H1 (cell line): ENCODE results near the gene NEUROG1. TPM values are rescaled to one million over a fixed set of nuclear protein-coding genes. Genes with fewer than 3 reads are reported as not detected.

ENCODE experiments used
- BRCA1 ChIP-seq: IDR thresholded peaks from 2 replicates; pipeline ENCODE4 v1.6.1; 2012; ENCODE audit warnings: low read depth, low read length, improper control_type of control experiment
- CREB1 ChIP-seq: IDR thresholded peaks from 2 replicates; pipeline ENCODE4 v1.6.1; 2012; ENCODE audit warnings: inconsistent platforms
- GABPA ChIP-seq: IDR thresholded peaks from 2 replicates; pipeline ENCODE4 v1.6.1; 2011; ENCODE audit warnings: mild to moderate bottlenecking, low read length, moderate library complexity, borderline replicate concordance; ENCODE audit not compliant: insufficient read depth
- HDAC2 ChIP-seq, 2 experiments: fragments of 300-600 bp in 1 of 2; sonication (generic) in 1 of 2; IDR thresholded peaks; 2 replicates each; pipeline ENCODE4 v1.6.1; 2011 to 2012; ENCODE audit warnings: low read depth in 2 of 2, low read length in 2 of 2, mild to moderate bottlenecking in 2 of 2, moderate library complexity in 2 of 2, borderline replicate concordance in 1 of 2, inconsistent platforms in 1 of 2
- JUND ChIP-seq: IDR thresholded peaks from 2 replicates; pipeline ENCODE4 v1.6.1; 2011; ENCODE audit warnings: mild to moderate bottlenecking, improper control_type of control experiment, low read length
- RAD21 ChIP-seq, 2 experiments: IDR thresholded peaks in 1 of 2; conservative IDR thresholded peaks in 1 of 2; 2 replicates each; pipeline ENCODE4 v1.6.1; 2011; ENCODE audit warnings: low read depth in 2 of 2, low read length in 2 of 2, improper control_type of control experiment in 1 of 2, inconsistent platforms in 1 of 2, mild to moderate bottlenecking in 1 of 2, moderate library complexity in 1 of 2
- RNF2 ChIP-seq: fragments of 200-900, 300-1000 bp; sonication (generic); IDR thresholded peaks from 2 replicates; pipeline ENCODE4 v1.7.1; 2016; ENCODE audit warnings: borderline replicate concordance, low read depth, mild to moderate bottlenecking, antibody characterized with exemption, low read length; ENCODE audit not compliant: poor library complexity, severe bottlenecking; ENCODE audit errors: missing control alignments
- SP1 ChIP-seq: IDR thresholded peaks from 2 replicates; pipeline ENCODE4 v1.6.1; 2011; ENCODE audit warnings: low read depth, low read length
- polyA plus RNA-seq, 7 experiments: library from polyadenylated mRNA; depleted of rRNA in 3 of 7; stranded (reverse) in 5 of 7; unstranded in 2 of 7; fragments of >200 nt in 5 of 7; fragments of 200-250 nt in 2 of 7; gene quantifications; 1 replicate in 5 of 7; 2 replicates in 1 of 7; 4 replicates in 1 of 7; pipeline versions ENCODE4 v1.2.1 to v1.2.3, GENCODE V29; 2011 to 2013; ENCODE audit warnings: missing spikeins in 2 of 7, mixed read lengths in 2 of 7
- total RNA-seq: library from RNA; stranded (reverse); fragmentation: NEBNext Ultra II Directional; extraction: Animal tissue kit (Norgen Biotek cat#: 25700); gene quantifications from 2 replicates; pipeline ENCODE4 v1.2.1, GENCODE V29; 2021
- TF ChIP-seq, protein P1 (sequence below): IDR thresholded peaks from 2 replicates; pipeline ENCODE4 v1.6.1; 2011; ENCODE audit warnings: low read length, improper control_type of control experiment

The NEUROG1 gene
- total and polyA plus RNA-seq, 2 of the 8 experiments (the other 6 are each of a cell fraction or from before 2014, with no cell fraction given), result not detected

DNA sequence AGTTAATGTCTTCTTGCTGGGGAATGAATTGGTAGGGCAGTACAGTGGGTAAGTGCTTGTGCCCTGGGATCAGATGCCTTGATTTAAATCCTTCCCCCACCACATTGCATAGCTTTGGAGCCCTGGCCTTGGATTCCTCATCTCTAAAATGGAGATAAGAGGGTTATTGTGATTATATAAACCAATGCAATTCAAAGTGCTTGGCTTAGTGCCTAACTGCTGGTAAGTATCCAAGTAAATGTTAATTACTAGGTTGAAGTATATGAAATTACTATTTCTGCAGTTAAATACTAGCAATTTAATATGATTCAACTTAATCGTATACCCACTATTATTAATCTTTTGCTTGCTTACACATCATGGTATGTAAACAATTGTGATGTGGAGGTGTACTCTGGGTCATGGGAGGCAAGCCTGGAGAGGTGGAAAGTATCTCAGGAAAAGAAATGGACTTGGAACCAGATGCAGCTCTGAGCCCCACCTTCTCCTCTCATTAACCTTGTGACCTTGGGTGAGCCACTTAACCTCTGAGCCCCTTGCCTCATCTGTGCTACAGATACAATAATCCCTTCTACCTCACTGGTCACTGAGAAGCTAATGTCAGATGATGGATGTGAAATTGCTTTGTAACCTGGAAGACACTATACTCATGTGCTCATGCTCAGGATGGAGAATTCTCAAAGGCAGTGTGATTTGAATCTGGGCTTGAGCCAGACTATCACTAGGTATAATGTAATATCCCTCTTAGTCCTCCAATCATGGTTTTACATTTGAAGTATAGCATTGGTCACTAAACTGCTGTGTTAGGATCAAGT, 23.8 kb downstream of the NEUROG1 start (continued):
- TF ChIP-seq GABPA, result no peak
- TF ChIP-seq, protein P1, sequence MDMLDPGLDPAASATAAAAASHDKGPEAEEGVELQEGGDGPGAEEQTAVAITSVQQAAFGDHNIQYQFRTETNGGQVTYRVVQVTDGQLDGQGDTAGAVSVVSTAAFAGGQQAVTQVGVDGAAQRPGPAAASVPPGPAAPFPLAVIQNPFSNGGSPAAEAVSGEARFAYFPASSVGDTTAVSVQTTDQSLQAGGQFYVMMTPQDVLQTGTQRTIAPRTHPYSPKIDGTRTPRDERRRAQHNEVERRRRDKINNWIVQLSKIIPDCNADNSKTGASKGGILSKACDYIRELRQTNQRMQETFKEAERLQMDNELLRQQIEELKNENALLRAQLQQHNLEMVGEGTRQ, result no peak
- TF ChIP-seq SP1, result no peak
- no peak for TF ChIP-seq HDAC2 (IDR thresholded peaks at IDR 0.05; ENCODE audit: borderline replicate concordance in 1 of 2, low read depth in 2 of 2, low read length in 2 of 2)
- TF ChIP-seq CREB1, result no peak
- no peak for TF ChIP-seq RNF2
- TF ChIP-seq BRCA1, result no peak
- no peak for TF ChIP-seq JUND
- no peak for TF ChIP-seq RAD21 (IDR thresholded peaks at IDR 0.05 in 1 of 2, conservative IDR thresholded peaks at IDR 0.05 in 1 of 2; ENCODE audit: low read depth in 2 of 2, low read length in 2 of 2)
